HepG2 (cell line): Measurements from ENCODE around the gene CEBPZOS.

Source experiments
- DPF2 ChIP-seq: sonication (generic); formaldehyde crosslinking; IDR thresholded peaks from 2 replicates; pipeline ENCODE4 v1.4.0; 2020; ENCODE audit warnings: mild to moderate bottlenecking, low read depth, missing genetic modification reagents, borderline replicate concordance
- EZH2 ChIP-seq: conservative IDR thresholded peaks from 2 replicates; pipeline ENCODE4 v1.6.1; 2012; ENCODE audit warnings: mild to moderate bottlenecking, low read depth, low read length, moderate library complexity
- TF ChIP-seq, protein P1 (sequence below): sonication (generic); formaldehyde crosslinking; IDR thresholded peaks from 2 replicates; pipeline ENCODE4 v1.5.1; 2020; ENCODE audit warnings: mild to moderate bottlenecking, missing genetic modification reagents, moderate library complexity

DNA sequence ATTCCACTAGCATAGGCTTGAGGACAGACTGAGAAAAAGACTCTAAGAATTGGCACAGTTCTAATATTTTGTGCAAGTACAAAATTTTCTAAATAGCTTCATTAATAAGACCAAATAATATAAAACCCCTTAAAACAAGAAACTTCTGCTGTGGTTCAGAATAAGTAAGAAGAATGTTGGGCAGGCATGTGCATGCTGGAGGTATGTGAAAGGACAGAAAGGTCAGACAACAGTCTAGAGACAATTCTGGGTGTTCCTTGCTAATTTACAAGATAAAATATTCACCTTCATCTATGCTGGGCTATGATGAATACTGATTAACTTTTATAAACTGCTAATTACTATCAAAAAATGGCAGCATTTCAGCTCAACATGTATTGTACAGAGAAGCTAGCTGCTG lies 14.9 kb downstream of the CEBPZOS start:
- TF ChIP-seq EZH2, result no peak
- TF ChIP-seq DPF2, result no peak
- TF ChIP-seq, protein P1, sequence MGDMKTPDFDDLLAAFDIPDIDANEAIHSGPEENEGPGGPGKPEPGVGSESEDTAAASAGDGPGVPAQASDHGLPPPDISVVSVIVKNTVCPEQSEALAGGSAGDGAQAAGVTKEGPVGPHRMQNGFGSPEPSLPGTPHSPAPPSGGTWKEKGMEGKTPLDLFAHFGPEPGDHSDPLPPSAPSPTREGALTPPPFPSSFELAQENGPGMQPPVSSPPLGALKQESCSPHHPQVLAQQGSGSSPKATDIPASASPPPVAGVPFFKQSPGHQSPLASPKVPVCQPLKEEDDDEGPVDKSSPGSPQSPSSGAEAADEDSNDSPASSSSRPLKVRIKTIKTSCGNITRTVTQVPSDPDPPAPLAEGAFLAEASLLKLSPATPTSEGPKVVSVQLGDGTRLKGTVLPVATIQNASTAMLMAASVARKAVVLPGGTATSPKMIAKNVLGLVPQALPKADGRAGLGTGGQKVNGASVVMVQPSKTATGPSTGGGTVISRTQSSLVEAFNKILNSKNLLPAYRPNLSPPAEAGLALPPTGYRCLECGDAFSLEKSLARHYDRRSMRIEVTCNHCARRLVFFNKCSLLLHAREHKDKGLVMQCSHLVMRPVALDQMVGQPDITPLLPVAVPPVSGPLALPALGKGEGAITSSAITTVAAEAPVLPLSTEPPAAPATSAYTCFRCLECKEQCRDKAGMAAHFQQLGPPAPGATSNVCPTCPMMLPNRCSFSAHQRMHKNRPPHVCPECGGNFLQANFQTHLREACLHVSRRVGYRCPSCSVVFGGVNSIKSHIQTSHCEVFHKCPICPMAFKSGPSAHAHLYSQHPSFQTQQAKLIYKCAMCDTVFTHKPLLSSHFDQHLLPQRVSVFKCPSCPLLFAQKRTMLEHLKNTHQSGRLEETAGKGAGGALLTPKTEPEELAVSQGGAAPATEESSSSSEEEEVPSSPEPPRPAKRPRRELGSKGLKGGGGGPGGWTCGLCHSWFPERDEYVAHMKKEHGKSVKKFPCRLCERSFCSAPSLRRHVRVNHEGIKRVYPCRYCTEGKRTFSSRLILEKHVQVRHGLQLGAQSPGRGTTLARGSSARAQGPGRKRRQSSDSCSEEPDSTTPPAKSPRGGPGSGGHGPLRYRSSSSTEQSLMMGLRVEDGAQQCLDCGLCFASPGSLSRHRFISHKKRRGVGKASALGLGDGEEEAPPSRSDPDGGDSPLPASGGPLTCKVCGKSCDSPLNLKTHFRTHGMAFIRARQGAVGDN, result no peak
